NB4 (cell line): ENCODE data around the gene DAB1.

Experiments used
- DNase-seq: peaks from one replicate; pipeline ENCODE4 v3.0.0; 2010; ENCODE audit warnings: low read depth
- H3K4me3 ChIP-seq: one replicate; pipeline ENCODE4 v1.5.1; 2011; ENCODE audit warnings: mild to moderate bottlenecking, low read depth, low read length, moderate library complexity
- MYC ChIP-seq: IDR thresholded peaks from 2 replicates; pipeline ENCODE4 v1.6.1; 2011; ENCODE audit warnings: low read depth, low read length
- POLR2A ChIP-seq: IDR thresholded peaks from 2 replicates; pipeline ENCODE4 v1.6.1; 2011; ENCODE audit warnings: mild to moderate bottlenecking; ENCODE audit not compliant: insufficient read length; ENCODE audit errors: extremely low read depth
- TF ChIP-seq, protein P1 (sequence below): IDR thresholded peaks from one replicate; pipeline ENCODE4 v1.5.1; 2012; ENCODE audit warnings: low read depth, low read length
- TF ChIP-seq, protein P2 (sequence below): IDR thresholded peaks from 2 replicates; pipeline ENCODE4 v1.6.1; 2011; ENCODE audit warnings: low read depth, low read length

DAB1 gene

DNA sequence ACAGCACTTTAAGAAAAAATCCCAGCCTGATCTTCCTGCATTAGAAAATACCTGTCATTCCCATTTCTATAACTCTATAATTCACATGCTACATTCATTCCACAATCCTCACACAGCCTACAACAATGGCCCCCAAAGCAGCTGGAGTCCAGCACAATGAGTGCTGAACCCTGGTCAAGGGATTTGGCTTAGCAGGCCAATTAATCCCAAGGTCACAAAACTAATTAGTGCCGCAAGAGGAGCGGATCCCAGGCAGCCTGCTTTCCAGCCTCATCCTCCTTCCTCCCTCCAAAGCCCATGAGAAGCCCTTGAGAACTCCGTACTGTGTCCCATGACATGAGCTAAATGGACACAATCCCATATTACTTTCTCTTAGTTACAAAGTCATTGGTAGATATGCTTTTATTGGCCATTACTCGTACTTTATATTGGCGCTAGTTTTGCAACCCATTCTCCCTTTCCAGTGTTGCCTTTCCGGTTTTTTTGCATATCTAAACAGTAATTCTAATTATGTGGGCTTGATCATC, 94.8 kb downstream of the DAB1 start:
- TF ChIP-seq, protein P1, sequence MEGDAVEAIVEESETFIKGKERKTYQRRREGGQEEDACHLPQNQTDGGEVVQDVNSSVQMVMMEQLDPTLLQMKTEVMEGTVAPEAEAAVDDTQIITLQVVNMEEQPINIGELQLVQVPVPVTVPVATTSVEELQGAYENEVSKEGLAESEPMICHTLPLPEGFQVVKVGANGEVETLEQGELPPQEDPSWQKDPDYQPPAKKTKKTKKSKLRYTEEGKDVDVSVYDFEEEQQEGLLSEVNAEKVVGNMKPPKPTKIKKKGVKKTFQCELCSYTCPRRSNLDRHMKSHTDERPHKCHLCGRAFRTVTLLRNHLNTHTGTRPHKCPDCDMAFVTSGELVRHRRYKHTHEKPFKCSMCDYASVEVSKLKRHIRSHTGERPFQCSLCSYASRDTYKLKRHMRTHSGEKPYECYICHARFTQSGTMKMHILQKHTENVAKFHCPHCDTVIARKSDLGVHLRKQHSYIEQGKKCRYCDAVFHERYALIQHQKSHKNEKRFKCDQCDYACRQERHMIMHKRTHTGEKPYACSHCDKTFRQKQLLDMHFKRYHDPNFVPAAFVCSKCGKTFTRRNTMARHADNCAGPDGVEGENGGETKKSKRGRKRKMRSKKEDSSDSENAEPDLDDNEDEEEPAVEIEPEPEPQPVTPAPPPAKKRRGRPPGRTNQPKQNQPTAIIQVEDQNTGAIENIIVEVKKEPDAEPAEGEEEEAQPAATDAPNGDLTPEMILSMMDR: no peak
- TF ChIP-seq POLR2A (no peak), MYC (no peak)
- TF ChIP-seq, protein P2, sequence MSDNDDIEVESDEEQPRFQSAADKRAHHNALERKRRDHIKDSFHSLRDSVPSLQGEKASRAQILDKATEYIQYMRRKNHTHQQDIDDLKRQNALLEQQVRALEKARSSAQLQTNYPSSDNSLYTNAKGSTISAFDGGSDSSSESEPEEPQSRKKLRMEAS: no peak
- no peak overlapping the region for H3K4me3 ChIP-seq
- DNase-seq: no peak

DNA sequence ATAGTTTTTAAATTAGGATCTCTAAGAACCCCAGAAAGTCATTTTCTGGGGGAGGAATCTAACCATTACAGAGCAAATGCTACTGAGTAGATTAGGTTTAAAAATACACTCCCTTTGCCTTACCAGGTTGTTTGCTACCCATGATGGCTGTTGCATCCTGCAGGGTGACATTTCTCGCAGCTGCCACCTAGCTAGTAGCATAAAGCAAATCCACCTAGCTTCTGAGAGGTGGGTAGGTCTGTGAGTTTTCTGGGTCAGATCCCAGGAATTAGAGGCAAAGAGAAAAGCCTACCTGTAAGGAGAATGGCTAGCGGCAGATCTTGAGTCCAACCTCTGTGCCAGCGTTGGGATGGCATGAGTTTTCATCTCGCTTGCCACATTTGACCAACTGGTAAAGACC, 95.9 kb downstream of the DAB1 start:
- no peak for DNase-seq
- TF ChIP-seq MYC (no peak), POLR2A (no peak)
- no peak overlapping the region for H3K4me3 ChIP-seq

DNA sequence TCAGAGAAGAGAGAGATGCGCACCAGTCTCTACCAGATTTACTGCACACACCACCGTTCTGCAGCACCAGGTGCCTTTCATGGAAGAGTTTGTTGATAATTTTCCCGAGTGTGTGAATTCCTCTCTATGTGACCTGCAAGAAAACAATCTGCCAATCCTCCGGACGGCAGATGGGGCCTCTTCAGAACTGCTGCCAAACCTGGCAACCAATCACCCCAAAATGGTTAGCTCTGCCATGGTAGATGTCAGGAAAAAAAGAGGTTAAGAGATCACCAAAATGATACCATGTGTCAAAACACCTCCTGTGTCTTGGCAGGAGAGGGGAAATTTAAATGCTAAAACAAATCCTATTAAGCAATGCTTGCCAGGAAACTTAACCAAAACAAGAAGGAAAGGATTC, 96.5 kb downstream of the DAB1 start:
- no peak for DNase-seq
- TF ChIP-seq, protein P1: no peak
- TF ChIP-seq, protein P2: no peak
- no peak for TF ChIP-seq MYC
- no peak for TF ChIP-seq POLR2A
- H3K4me3 ChIP-seq: no peak overlapping the region

DNA sequence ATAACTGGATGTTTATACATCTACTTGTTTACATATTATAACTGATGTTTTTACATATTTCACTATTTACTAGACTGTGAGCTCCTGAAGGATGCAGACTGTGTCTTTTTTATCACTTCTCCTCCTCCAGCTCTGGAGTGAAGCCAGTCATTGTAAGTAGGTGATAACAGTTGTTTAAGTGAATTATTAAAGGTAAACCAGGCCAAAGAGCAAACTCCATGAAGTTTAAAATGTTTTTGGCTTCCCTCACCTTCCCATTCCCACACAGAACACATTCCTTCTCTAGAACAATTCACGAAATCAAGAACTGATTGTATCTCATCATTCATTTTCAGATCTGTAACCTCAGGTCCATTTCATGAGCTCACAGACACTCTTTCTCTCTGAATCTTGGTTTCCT, 98.3 kb downstream of the DAB1 start:
- no peak overlapping the region for H3K4me3 ChIP-seq
- TF ChIP-seq, protein P2: no peak
- TF ChIP-seq MYC (no peak), POLR2A (no peak)
- TF ChIP-seq, protein P1: no peak
- no peak for DNase-seq

DNA sequence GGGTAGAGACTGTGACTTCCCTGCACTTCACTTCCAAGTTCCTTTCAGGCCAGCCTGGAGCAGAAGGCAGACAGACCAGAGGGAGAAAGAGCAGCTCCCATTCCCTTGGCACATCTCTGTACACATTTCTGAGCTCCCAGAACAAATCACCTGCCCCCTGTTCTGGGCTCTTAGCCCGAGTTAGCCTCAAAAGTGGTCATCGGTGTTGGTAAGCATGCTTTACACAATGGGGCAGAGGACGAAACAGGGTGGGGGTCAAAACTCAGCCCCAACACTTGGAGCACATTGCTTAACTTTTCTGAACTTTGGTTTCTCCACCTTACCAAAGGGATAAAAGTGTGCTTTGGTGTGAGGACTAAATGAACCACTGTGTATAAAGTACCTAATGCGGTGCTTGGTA, 98.7 kb downstream of the DAB1 start:
- H3K4me3 ChIP-seq: no peak overlapping the region
- TF ChIP-seq POLR2A (no peak), MYC (no peak)
- TF ChIP-seq, protein P1: no peak
- TF ChIP-seq, protein P2: no peak
- DNase-seq: no peak

DNA sequence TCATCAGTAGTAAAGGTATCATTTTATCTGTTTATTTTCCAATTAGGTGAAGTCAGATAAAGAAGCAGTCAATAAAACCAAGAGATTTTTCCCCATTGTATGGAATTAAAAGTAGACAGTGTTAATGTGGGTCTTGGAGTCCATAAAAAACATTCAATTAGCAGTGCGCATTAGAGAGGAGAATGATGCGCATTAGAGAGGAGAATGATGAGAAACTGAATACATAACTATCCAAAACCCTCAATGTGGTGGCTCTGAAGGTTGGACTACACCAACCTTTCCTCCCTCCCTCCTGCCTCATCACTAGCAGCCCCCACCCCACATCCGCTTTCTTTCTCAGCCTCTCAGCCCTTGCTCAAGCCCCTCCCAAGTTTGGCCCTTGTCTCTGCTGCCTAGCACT, 99.5 kb downstream of the DAB1 start:
- no peak for DNase-seq
- TF ChIP-seq MYC: no peak
- TF ChIP-seq, protein P1: no peak
- H3K4me3 ChIP-seq: no peak overlapping the region

DNA sequence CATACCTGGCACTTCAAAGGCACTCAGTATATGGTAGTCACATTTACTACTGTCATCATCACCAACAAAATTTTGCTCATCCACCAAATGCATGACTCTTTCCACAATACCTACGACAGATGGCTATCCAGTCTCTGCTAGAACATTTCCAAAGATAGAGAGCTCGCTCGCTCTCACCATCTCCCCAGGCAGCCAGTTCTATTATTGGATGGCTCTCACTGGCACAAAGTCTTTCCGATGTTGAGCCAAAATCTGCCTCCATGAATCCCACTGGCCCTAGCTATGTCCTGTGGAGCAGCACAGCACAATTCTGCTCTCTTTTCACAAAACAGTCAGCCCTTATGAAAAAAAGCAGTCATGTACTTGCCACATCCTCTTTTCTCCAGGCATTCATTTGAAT, 102.1 kb downstream of the DAB1 start:
- DNase-seq: no peak
- TF ChIP-seq, protein P1: no peak
- TF ChIP-seq MYC (no peak), POLR2A (no peak)
- TF ChIP-seq, protein P2: no peak
- no peak overlapping the region for H3K4me3 ChIP-seq
